Neural cell (in vitro differentiated cells): ENCODE results near the gene ARL17B.
"Not testable (repeated sequence)": the region's sequence is repeated elsewhere in the genome, so short reads cannot be mapped to it uniquely, and the experiment has no call there.

Experiments used
- EP300 ChIP-seq: fragments of 450-650 bp; conservative IDR thresholded peaks from 2 replicates; pipeline ENCODE4 v1.6.1; 2014; ENCODE audit warnings: antibody characterized with exemption, mild to moderate bottlenecking, moderate library complexity; ENCODE audit not compliant: poor library complexity, severe bottlenecking
- EZH2 ChIP-seq: fragments of 200-600, 300-800 bp; shearing (Covaris generic), sonication (generic); IDR thresholded peaks from 2 replicates; pipeline ENCODE4 v1.6.1; 2014; ENCODE audit warnings: antibody characterized with exemption, low read length, borderline replicate concordance, mild to moderate bottlenecking; ENCODE audit not compliant: insufficient read depth, poor library complexity, severe bottlenecking
- MXI1 ChIP-seq: fragments of 450-650 bp; conservative IDR thresholded peaks from 2 replicates; pipeline ENCODE4 v1.6.1; 2014; ENCODE audit warnings: antibody characterized with exemption, mild to moderate bottlenecking; ENCODE audit not compliant: poor library complexity, severe bottlenecking
- POLR2AphosphoS5 ChIP-seq: IDR thresholded peaks from 2 replicates; pipeline ENCODE4 v1.6.1; 2012
- RAD21 ChIP-seq: fragments of 450-650 bp; conservative IDR thresholded peaks from 2 replicates; pipeline ENCODE4 v1.6.1; 2014; ENCODE audit warnings: antibody characterized with exemption, mild to moderate bottlenecking, moderate library complexity
- TAF1 ChIP-seq: IDR thresholded peaks from 2 replicates; pipeline ENCODE4 v1.6.1; 2012; ENCODE audit warnings: low read depth
- TF ChIP-seq, protein P1 (sequence below): fragments of 450-650 bp; IDR thresholded peaks from 2 replicates; pipeline ENCODE4 v1.5.1; 2014; ENCODE audit warnings: antibody characterized with exemption, mild to moderate bottlenecking, moderate library complexity; ENCODE audit not compliant: poor library complexity, severe bottlenecking
- TF ChIP-seq, protein P2 (sequence below): IDR thresholded peaks from 2 replicates; pipeline ENCODE4 v1.6.1; 2012; ENCODE audit warnings: borderline replicate concordance

GRCh38 chr17:46287587-46287986 is 74.0 kb downstream of the ARL17B start:
- TF ChIP-seq, protein P1, sequence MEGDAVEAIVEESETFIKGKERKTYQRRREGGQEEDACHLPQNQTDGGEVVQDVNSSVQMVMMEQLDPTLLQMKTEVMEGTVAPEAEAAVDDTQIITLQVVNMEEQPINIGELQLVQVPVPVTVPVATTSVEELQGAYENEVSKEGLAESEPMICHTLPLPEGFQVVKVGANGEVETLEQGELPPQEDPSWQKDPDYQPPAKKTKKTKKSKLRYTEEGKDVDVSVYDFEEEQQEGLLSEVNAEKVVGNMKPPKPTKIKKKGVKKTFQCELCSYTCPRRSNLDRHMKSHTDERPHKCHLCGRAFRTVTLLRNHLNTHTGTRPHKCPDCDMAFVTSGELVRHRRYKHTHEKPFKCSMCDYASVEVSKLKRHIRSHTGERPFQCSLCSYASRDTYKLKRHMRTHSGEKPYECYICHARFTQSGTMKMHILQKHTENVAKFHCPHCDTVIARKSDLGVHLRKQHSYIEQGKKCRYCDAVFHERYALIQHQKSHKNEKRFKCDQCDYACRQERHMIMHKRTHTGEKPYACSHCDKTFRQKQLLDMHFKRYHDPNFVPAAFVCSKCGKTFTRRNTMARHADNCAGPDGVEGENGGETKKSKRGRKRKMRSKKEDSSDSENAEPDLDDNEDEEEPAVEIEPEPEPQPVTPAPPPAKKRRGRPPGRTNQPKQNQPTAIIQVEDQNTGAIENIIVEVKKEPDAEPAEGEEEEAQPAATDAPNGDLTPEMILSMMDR: not testable (repeated sequence)
- TF ChIP-seq EZH2, RAD21, POLR2AphosphoS5, TAF1, EP300, MXI1: not testable (repeated sequence)
- TF ChIP-seq, protein P2, sequence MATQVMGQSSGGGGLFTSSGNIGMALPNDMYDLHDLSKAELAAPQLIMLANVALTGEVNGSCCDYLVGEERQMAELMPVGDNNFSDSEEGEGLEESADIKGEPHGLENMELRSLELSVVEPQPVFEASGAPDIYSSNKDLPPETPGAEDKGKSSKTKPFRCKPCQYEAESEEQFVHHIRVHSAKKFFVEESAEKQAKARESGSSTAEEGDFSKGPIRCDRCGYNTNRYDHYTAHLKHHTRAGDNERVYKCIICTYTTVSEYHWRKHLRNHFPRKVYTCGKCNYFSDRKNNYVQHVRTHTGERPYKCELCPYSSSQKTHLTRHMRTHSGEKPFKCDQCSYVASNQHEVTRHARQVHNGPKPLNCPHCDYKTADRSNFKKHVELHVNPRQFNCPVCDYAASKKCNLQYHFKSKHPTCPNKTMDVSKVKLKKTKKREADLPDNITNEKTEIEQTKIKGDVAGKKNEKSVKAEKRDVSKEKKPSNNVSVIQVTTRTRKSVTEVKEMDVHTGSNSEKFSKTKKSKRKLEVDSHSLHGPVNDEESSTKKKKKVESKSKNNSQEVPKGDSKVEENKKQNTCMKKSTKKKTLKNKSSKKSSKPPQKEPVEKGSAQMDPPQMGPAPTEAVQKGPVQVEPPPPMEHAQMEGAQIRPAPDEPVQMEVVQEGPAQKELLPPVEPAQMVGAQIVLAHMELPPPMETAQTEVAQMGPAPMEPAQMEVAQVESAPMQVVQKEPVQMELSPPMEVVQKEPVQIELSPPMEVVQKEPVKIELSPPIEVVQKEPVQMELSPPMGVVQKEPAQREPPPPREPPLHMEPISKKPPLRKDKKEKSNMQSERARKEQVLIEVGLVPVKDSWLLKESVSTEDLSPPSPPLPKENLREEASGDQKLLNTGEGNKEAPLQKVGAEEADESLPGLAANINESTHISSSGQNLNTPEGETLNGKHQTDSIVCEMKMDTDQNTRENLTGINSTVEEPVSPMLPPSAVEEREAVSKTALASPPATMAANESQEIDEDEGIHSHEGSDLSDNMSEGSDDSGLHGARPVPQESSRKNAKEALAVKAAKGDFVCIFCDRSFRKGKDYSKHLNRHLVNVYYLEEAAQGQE: not testable (repeated sequence)
